B cell (primary cell): ENCODE results near the gene MED27. TPM values are rescaled to one million over a fixed set of nuclear protein-coding genes. Genes with fewer than 3 reads are reported as not detected.

Source experiments
- ATAC-seq: fragments of 200-7000 bp; cut with Tn5 transposase; one replicate; pipeline ENCODE4 v1.10.0; 2021; ENCODE audit warnings: low read depth, mild to moderate bottlenecking, moderate number of reproducible peaks, moderate library complexity
- CTCF ChIA-PET: fragments of 350-600 bp; sonication (Branson Sonifier 250); formaldehyde crosslinking; loops from one replicate; lab custom pipeline; 2021; ENCODE audit warnings: antibody characterized with exemption, inconsistent platforms; lab: Charles Lee
- POLR2A ChIA-PET: fragments of 350-600 bp; sonication (Branson Sonifier 250); formaldehyde crosslinking; loops from one replicate; lab custom pipeline; 2021; ENCODE audit warnings: antibody characterized with exemption; lab: Charles Lee
- DNase-seq: peaks from one replicate; pipeline ENCODE4 v3.0.0; 2013
- H2AFZ ChIP-seq: 2 replicates; pipeline ENCODE4 v1.6.1; 2012; ENCODE audit warnings: mild to moderate bottlenecking, low read depth, low read length; ENCODE audit not compliant: insufficient read depth, poor library complexity, severe bottlenecking
- H3K27ac ChIP-seq, 2 donors: 1 replicate in 1 of 2; 2 replicates in 1 of 2; pipeline ENCODE4 v1.5.1; 2012 to 2013; ENCODE audit warnings: low read length in 2 of 2, mild to moderate bottlenecking in 2 of 2, moderate library complexity in 1 of 2
- H3K27me3 ChIP-seq, 4 experiments: fragments of 200-600 bp in 1 of 4; sonication (generic) in 1 of 4; replicated peaks in 1 of 4; 1 replicate in 2 of 4; 2 replicates in 2 of 4; pipeline versions ENCODE4 v1.6.1 to v1.7.0; 2013 to 2016; ENCODE audit warnings: low read length in 3 of 4, mild to moderate bottlenecking in 2 of 4, mixed read lengths in 1 of 4, moderate library complexity in 1 of 4; ENCODE audit not compliant: insufficient read depth in 4 of 4, control insufficient read depth in 3 of 4; ENCODE audit errors: control extremely low read depth in 1 of 4
- H3K36me3 ChIP-seq, 2 experiments: replicated peaks in 1 of 2; 1 replicate in 1 of 2; 2 replicates in 1 of 2; pipeline versions ENCODE4 v1.6.1 to v1.7.1; 2013; ENCODE audit warnings: low read length in 1 of 2; ENCODE audit not compliant: insufficient read depth in 2 of 2, control insufficient read depth in 1 of 2; ENCODE audit errors: control extremely low read depth in 1 of 2, extremely low read depth in 1 of 2
- H3K4me1 ChIP-seq, 2 donors: fragments of 200-600 bp in 1 of 2; sonication (generic) in 1 of 2; 1 replicate in 1 of 2; 2 replicates in 1 of 2; pipeline versions ENCODE4 v1.5.1 to v1.6.1; 2013 to 2017; ENCODE audit warnings: low read length in 2 of 2; ENCODE audit not compliant: control insufficient read depth in 2 of 2, insufficient read depth in 2 of 2
- H3K4me2 ChIP-seq: replicated peaks from 2 replicates; pipeline ENCODE3; 2012; ENCODE audit warnings: mild to moderate bottlenecking, low read depth, low read length; ENCODE audit not compliant: poor library complexity, severe bottlenecking
- H3K4me3 ChIP-seq, 5 experiments: fragments of 200-600 bp in 1 of 5; sonication (generic) in 1 of 5; 1 replicate in 3 of 5; 2 replicates in 2 of 5; pipeline versions ENCODE4 v1.5.1 to v1.7.0; 2011 to 2016; ENCODE audit warnings: low read length in 4 of 5, mild to moderate bottlenecking in 4 of 5, low read depth in 2 of 5, control low read depth in 1 of 5, moderate library complexity in 1 of 5; ENCODE audit not compliant: insufficient read depth in 1 of 5; ENCODE audit errors: control extremely low read depth in 1 of 5, extremely low read depth in 1 of 5
- H3K79me2 ChIP-seq: fragments of 200-600 bp; sonication (generic); one replicate; pipeline ENCODE4 v1.6.0; 2016; ENCODE audit warnings: low read length; ENCODE audit not compliant: control insufficient read depth, insufficient read depth
- H3K9ac ChIP-seq: fragments of 200-600 bp; sonication (generic); 2 replicates; pipeline ENCODE4 v1.6.1; 2017; ENCODE audit warnings: mild to moderate bottlenecking, low read length, moderate library complexity
- H3K9me3 ChIP-seq, 3 donors: one replicate each; pipeline versions ENCODE4 v1.6.1 to v1.7.1; 2013; ENCODE audit warnings: low read length in 2 of 3; ENCODE audit not compliant: control insufficient read depth in 2 of 3, insufficient read depth in 1 of 3; ENCODE audit errors: control extremely low read depth in 1 of 3
- H4K20me1 ChIP-seq: 2 replicates; pipeline ENCODE4 v1.6.0; 2012; ENCODE audit warnings: mild to moderate bottlenecking, low read length; ENCODE audit not compliant: insufficient read depth, control insufficient read depth, poor library complexity, severe bottlenecking
- H3K27ac Mint-ChIP-seq: one replicate; pipeline ENCODE4 v1.8.0; 2021; ENCODE audit warnings: mixed read lengths
- H3K27me3 Mint-ChIP-seq: one replicate; pipeline ENCODE4 v1.8.0; 2021; ENCODE audit warnings: mixed read lengths
- H3K4me1 Mint-ChIP-seq: one replicate; pipeline ENCODE4 v1.8.0; 2021; ENCODE audit warnings: mixed read lengths
- H3K4me3 Mint-ChIP-seq: one replicate; pipeline ENCODE4 v1.8.0; 2021; ENCODE audit warnings: mixed read lengths
- H3K9me3 Mint-ChIP-seq: one replicate; pipeline ENCODE4 v1.8.0; 2022; ENCODE audit warnings: mixed read lengths; ENCODE audit not compliant: insufficient read depth
- CTCF ChIP-seq: fragments of 200-600 bp; IDR thresholded peaks from one replicate; pipeline ENCODE4 v1.8.0; 2022; ENCODE audit warnings: antibody characterized with exemption, mild to moderate bottlenecking
- EZH2 ChIP-seq: IDR thresholded peaks from 2 replicates; pipeline ENCODE4 v1.6.1; 2012; ENCODE audit warnings: borderline replicate concordance, low read depth, mild to moderate bottlenecking, moderate library complexity, low read length; ENCODE audit not compliant: insufficient read depth, poor library complexity, severe bottlenecking
- WGBS: methylation state at CpG from one replicate; pipeline ENCODE4 v1.1.5; 2013; ENCODE audit warnings: missing lambda C conversion rate; ENCODE audit not compliant: insufficient coverage; 5-methylcytosine and 5-hydroxymethylcytosine counted together
- intact Hi-C: fragments of 100-400 bp; cut with micrococcal nuclease; formaldehyde crosslinking; loops from one replicate; pipeline ENCODE4 v1.10.0; 2022
- polyA plus RNA-seq: library from polyadenylated mRNA; depleted of rRNA; stranded (reverse); fragments of >200 nt; gene quantifications from 2 replicates; pipeline ENCODE4 v1.2.3, GENCODE V29; 2012
- total RNA-seq, 2 donors: library from RNA; stranded (reverse); fragments of 120-200 nt in 1 of 2; gene quantifications; 1 replicate in 1 of 2; 2 replicates in 1 of 2; pipeline versions ENCODE4 v1.2.3 to v1.2.4, GENCODE V29; 2013 to 2022

Gene MED27
- total and polyA plus RNA-seq, 2 donors (not counting 1 experiment from before 2014, with no cell fraction given): 17.4 to 17.7 TPM

- Mint-ChIP-seq H3K9me3 (no peaks in the 10 kb centered on the region), H3K4me3 (no peak overlapping the region)
- no peak for ATAC-seq
Measured at GRCh38 chr9:131843989-131844744, 235.5 kb downstream of the MED27 start.

More at GRCh38 chr9:131843989-131844744, 235.5 kb downstream of the MED27 start:
- Mint-ChIP-seq H3K27me3 (peaks cover 9% of the 10 kb centered on the region), H3K27ac (no peak overlapping the region), H3K4me1 (no peaks in the 10 kb centered on the region)
- ChIA-PET CTCF (no interaction called here), POLR2A (no interaction called here)
- no peaks in the 10 kb centered on the region for H4K20me1 ChIP-seq
- no peaks in the 10 kb centered on the region for H3K9me3 ChIP-seq
- no peak overlapping the region for H3K27ac ChIP-seq
- no peak for DNase-seq
- WGBS: 92% methylated on average over 33 of the region's 33 CpGs
- intact Hi-C loops: no loop called here
- H3K4me2 ChIP-seq: no peak overlapping the region
- no peak overlapping the region for H2AFZ ChIP-seq
- no peak overlapping the region for H3K9ac ChIP-seq
- no peaks in the 10 kb centered on the region for H3K4me1 ChIP-seq
- H3K27me3 ChIP-seq: peaks cover 0 to 4% (median 0%) of the 10 kb centered on the region in 4 experiments
- TF ChIP-seq EZH2 (no peak), CTCF (no peak)
- H3K79me2 ChIP-seq: no peaks in the 10 kb centered on the region
- no peaks in the 10 kb centered on the region for H3K36me3 ChIP-seq
- H3K4me3 ChIP-seq: no peak overlapping the region
